Activated CD4-positive, CD25-positive, alpha-beta regulatory T cell treated with anti-CD3 and anti-CD28 coated beads, Interleukin-2, amount 50 U/mL, for 16 hours (primary cell): ENCODE data around the gene SST.
A peak's percentile ranks its signal among the peaks of the same experiment; 100 is the strongest.
"Not testable (repeated sequence)": the region's sequence is repeated elsewhere in the genome, so short reads cannot be mapped to it uniquely, and the experiment has no call there.

Experiments
- DNase-seq: peaks from one replicate; pipeline ENCODE4 v3.0.0-alpha.2; 2020; ENCODE audit warnings: low read depth, low spot score

Gene SST

DNA sequence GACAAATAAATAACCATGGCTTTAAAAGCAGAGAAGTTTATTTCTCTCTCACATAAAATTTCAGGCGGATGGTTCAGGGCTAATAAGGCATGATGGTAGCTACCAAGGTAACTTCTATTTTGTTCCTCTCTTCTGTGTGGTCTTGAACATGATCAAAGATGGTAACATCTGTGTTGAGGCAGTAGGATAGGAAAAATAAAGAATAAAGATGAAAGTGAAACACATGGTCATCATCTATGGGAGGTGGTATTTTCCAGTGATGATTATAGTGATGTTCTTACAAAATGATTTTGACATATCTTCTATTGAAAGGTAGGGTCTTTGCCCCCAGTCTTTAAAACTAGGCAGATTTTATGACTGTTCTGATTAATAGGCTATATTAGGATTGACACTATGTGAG is 14.2 kb upstream of the SST start:
- DNase-seq = no peak

- DNase-seq = not testable (repeated sequence)
These were observed 11.6 kb upstream of the SST start for GRCh38 chr3:187681756-187682155.

DNA sequence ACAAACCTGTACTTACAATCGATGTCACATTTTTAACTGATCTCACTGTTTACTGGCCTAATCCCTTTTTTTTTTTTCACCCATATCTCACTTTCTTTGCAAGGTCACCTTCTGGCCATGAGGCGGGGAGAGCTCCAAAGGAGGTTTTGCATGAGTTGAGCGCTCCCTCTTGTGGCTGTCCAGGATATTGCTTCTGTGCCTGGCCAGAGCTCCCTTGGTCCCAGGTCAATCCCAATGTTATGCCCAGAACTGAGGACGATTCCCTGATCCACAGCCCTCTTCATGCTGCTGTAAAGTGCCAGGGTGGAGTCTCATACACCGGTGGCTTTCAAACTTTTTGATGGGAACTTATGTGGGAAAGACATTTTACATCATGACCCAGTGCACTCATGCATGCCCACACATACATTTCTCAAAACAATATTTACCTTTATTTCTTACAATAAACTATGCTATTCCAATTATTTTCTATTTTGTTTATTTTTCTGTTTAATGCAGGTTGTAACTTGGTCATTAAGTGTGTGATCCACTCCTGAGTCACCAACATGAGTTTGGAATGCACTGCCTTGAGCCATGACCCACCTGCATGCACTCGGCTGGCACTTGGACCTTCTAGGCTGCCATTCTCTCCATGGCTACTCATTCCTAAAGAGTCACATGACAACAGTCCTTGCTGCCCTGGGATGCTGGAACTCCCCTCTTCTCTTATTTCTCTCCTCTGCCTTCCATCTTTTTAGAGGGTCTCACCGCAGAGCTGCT is 9.6 kb upstream of the SST start:
- DNase-seq = peak; percentile 27

DNA sequence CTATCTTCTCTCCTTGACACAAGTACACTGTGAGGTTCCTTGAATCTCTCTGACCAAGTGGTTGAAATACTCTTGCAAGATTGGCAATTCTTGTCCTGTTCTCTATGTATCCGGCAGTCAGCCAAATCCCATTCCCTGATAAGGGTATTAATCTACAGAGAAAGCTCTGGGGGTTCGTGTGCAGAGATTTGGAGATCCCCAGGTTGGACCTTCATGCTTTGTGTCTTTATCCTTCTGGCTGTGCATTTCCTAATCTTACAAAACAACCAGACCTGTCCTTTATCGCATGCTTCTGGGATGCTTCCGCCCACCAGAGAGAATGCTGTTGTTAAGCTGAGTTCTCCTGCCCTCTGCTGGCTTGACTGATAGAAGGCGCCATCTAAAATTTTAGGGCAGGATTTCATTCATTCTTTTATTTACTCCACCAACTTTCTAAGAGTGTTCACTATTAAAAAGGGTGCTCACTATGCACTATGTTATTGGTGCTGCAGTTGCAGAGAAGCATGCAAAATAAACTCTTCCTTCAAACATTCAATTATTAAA is 8.6 kb upstream of the SST start:
- DNase-seq = no peak

- no peak for DNase-seq
These were observed 7.4 kb upstream of the SST start for GRCh38 chr3:187677604-187678003.

DNA sequence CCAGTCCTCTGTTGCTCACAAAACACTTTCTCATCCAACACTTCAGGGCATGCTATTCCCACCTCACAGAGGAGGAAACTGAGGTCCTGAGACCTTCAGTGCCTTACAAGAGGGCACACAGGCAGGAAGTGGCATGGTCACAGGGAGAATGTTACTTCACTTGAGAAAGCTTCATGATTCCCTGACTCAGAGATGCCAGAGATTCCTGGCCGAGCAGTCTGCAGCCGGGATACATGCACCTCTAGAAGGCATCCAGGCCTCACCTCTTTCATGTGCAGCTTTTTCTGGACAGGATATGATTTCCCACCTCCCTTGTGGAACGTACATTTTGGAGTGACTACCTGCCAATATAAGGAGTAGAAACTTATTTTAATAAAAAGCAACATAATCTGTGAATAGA is 2.8 kb upstream of the SST start:
- no peak for DNase-seq

GRCh38 chr3:187667526-187667925 is 2.7 kb downstream of the SST start:
- DNase-seq = no peak

DNA sequence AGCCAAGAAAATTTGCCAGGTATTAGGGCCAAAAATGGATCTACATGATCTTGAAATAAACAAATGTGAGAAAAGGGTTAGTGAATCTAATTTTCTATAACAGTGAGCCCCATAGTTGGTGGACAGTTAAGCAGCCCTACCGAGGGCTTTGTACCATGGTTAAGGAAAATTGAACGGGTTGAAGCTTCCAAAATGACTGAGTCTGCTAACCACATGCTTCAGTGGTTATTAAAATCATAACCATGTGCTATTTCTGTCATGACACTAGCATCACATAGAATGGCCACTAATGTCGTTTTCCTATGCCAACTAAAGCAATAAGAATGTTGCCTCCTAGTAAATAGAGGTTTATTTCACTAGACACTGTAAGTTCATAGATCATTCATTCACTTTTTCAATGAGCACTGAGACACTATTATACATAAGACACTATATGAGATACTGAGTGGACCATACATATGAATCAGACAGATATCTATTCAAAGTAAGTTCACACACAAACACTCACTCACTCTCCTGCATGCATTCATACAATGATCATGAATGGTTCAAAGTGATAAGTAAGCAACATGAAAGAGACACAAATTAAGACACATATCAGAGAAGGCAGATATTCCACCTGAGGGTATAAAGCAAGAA is 4.3 kb downstream of the SST start:
- no peak for DNase-seq

GRCh38 chr3:187665010-187665409 is 5.2 kb downstream of the SST start:
- DNase-seq = no peak

DNA sequence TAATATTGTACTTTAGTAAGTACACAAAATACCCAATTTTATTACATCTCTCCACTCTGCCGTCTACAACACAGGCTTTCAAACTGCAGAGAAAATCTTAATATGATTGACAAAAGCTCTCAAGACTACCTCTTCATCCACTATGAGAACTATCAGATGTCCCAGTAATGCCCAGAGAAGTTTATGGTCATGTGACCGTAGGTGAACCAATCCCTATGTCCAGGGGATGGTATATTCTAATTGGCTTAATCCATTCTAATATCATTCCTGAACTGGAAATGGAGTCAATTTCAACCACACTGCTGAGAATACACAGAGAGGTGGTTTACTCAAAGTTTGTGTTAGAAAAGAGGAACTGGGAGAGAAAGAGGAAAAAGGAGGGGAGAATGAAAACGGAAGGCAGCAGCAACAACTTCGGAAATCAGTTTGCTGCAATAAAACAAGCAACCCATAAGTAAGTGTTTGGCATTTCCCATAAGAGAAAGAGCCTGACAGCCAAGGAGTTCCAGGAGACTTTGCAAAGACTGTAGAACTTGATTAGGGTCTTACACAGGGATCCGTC is 7.3 kb downstream of the SST start:
- DNase-seq = no peak

- no peak for DNase-seq
These were observed 8.9 kb downstream of the SST start for GRCh38 chr3:187661267-187661666.

GRCh38 chr3:187651282-187651681 is 18.9 kb downstream of the SST start:
- DNase-seq = no peak

DNA sequence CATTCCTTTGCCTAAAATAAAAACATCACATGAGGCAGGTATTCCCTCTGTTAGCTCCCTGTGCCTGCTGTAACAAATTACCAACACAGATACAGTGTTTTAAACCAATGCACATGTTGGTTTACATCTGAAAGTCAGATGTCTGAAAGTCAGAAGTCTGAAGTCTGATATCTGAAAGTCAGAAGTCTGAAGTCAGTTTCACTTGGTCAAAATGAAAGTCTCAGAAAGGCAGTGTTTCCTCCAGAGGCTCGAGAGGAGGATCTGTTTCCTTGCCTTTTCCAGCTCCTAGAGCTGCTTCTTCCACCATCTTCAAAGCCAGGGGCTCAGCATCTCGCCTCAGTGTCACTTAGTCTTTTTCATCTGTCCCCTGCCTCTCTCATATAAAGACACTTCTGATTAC is 22.0 kb downstream of the SST start:
- DNase-seq = no peak

GRCh38 chr3:187646906-187647660 is 23.1 kb downstream of the SST start:
- DNase-seq = no peak

DNA sequence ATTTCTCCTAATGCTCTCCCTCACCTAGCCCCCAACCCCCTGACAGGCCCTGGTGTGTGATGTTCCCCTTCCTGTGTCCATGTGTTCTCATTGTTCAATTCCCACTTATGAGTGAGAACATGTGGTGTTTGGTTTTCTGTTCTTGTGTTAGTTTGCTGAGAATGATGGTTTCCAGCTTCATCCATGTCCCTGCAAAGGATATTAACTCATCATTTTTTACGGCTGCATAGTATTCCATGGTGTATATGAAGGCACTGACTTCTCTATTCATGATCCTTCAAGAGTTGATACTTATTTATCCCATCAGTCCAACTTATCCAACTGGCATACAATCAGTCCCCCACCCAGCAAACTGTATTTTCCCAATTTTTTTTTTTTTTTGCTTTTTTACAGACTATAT is 24.8 kb downstream of the SST start:
- DNase-seq = not testable (repeated sequence)

GRCh38 chr3:187642861-187643260 is 27.3 kb downstream of the SST start:
- no peak for DNase-seq

- no peak for DNase-seq
These were observed 28.7 kb downstream of the SST start for GRCh38 chr3:187641320-187642016.

- DNase-seq = no peak
These were observed 29.6 kb downstream of the SST start for GRCh38 chr3:187640569-187641059.

DNA sequence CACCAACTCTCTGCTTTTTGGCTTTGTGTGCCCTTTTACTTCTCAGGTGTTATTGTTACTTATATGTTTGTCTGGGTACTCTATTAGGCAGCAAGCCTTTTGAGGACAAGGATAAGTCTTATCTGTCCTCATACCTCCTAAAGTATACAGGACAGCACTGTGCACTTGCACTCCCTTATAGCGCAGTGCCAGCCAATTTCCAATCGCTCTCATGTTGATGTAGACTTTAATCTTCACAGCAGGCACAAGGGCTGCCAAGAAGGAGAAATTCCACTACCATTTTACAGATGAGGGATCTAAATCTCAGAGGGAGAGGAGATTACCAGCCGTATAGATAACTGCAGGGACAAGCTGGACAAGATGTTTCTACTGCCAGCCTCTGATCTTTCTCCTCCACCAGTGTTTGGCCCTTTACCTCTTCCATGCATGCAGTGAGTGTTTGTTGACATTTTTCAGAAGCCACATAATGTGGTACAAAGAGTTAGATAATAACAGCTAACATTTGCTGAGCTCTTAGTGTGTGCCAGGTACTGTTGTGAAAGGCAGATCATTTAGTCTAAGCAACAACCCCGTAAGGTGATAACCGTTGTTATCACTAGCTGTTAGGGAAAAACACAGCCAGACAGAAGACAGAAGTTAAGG is 30.1 kb downstream of the SST start:
- DNase-seq = no peak

DNA sequence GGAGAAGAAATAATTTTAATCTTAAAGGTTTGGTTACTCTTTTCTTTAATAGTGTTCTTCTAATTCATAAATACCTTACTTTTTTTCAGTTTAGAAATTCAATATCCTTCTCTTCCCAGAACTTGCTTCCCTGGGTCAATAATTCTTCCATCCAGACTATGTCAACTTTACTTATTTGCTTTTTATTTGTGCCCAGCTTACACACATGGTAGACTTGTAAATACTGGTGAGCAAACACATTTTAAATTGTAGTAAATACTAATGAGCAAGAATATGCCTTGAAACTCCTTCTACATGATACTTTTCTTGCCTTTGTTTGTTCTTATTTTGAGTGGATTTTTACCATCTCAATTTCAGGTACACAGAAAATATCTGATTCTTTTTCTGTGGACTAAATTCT is 33.7 kb downstream of the SST start:
- DNase-seq = no peak

DNA sequence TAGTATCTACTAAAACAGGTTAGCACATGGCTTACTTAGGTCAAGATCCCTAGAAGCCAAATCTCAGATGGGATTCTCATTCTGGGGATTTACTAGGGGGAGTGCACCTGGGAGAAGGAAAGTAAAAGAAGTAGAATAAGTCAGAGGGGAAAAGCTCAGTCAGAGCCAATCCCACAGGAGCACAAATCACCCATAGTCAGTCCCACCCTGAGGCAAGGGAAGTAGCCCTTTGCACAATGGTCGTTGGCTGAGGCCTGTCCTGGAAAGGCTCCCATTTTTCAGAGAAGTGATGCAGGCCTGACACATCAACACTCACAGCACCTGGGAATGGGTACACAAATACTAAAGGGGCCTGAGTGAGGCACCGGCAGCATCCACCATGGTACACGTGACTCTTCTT is 39.8 kb downstream of the SST start:
- no peak for DNase-seq
